ENCODE data around the gene MLH3.

Gene MLH3

DNA sequence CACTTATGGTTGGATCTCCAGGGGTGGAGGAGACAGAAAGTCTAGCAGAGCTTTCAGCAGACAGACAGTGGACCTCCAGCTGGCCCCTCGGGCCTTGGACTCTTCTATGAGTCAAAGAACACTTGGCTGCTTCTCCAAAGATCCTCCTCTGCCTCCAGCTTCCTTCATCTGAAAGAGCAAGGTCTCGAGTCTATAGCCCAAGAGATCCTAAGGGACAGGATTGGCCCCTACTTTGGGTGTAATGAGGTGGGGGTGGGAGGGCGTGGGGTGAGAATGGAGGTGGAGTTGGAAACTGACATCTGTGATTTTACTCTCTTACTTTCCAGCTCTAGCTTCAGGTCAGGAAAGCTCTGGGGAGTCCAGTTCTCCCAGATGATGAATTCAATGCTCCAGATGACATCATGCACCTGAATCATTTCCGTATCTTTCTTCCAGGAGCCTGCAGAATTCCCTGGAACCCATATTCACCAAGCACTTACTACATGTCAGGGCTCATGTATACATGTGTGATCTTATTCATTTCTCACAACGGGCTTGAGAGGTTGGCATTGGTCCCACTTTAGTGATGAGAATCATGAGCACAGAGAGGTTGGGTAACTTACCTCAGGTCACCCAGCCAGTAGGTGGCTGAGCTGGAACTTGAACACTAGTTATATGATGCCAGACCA, 85.6 kb downstream of the MLH3 start:
- no peaks in the 10 kb centered on the region for H3K9me3 ChIP-seq (ENCODE audit: insufficient read depth, low read length, severe bottlenecking)
- no peak for ATAC-seq (ENCODE audit: insufficient read depth, low read depth)
- no peak overlapping the region for H3K9ac ChIP-seq (ENCODE audit: low read depth, low read length)
- no peak overlapping the region for H3K27ac ChIP-seq (ENCODE audit: low read length)
- TF ChIP-seq EZH2 (IDR thresholded peaks at IDR 0.05; ENCODE audit: borderline replicate concordance, low read depth, low read length, severe bottlenecking), result no peak
- no peak for TF ChIP-seq CTCF (IDR thresholded peaks at IDR 0.05; ENCODE audit: borderline replicate concordance, extremely low read depth, low read length, poor library complexity, severe bottlenecking)
- H3K4me3 ChIP-seq (ENCODE audit: low read depth in 1 of 2, low read length in 2 of 2), result no peak overlapping the region
- H4K20me1 ChIP-seq (ENCODE audit: insufficient read depth, low read length), result no peaks in the 10 kb centered on the region
- no peak for DNase-seq
- H3K79me2 ChIP-seq (ENCODE audit: insufficient read depth, low read length), result no peaks in the 10 kb centered on the region
- no peak overlapping the region for H3K4me2 ChIP-seq (ENCODE audit: insufficient read depth, low read length)
- H2AFZ ChIP-seq (ENCODE audit: low read depth, low read length), result no peak overlapping the region
- H3K4me1 ChIP-seq (ENCODE audit: insufficient read depth, low read length), result no peaks in the 10 kb centered on the region
- peaks cover 21% of the 10 kb centered on the region for H3K27me3 ChIP-seq (ENCODE audit: insufficient read depth, low read length, poor library complexity)
- no peaks in the 10 kb centered on the region for H3K36me3 ChIP-seq (ENCODE audit: insufficient read depth, low read length)

DNA sequence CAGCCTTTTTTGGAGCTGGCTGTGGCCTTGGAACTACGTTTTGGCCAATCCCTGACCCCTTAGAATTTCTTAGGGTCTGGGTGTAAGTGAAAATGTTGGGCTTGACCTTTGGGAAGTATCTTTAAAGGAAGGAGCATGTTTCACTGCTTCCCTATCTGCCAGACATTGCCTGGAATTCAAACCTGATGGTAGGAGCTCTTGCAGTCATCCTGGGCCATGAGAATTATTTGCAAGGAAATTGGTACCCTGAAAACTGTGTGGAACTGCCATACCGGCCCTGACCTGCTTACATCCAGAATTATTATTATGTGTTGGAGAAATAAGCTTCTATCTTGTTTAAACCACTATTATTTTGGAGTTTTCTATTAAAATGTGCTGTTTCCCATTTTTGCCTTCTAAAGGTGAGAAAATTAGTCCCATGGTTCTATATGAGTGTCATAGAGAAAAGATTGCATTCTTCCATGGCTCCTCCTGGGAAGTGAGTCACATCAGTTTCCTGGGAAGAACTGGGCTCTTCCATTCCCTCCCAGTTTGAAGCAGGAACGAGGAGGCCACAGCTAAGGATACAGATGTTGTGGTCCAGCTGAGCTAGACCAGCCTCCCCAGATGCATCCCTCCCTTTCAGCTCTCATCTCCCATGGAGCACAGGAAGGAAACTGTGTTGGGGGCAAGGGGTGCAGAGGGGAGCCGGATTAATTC, 86.3 kb downstream of the MLH3 start:
- DNase-seq (no peak), ATAC-seq (ENCODE audit: insufficient read depth, low read depth) (no peak)
- Histone ChIP-seq H3K4me3 (ENCODE audit: low read depth in 1 of 2, low read length in 2 of 2) (no peak overlapping the region), H3K4me2 (ENCODE audit: insufficient read depth, low read length) (no peak overlapping the region), H3K79me2 (ENCODE audit: insufficient read depth, low read length) (no peaks in the 10 kb centered on the region), H3K36me3 (ENCODE audit: insufficient read depth, low read length) (no peaks in the 10 kb centered on the region), H3K9ac (ENCODE audit: low read depth, low read length) (no peak overlapping the region), H4K20me1 (ENCODE audit: insufficient read depth, low read length) (no peaks in the 10 kb centered on the region), H2AFZ (ENCODE audit: low read depth, low read length) (no peak overlapping the region), H3K27ac (ENCODE audit: low read length) (no peak overlapping the region), H3K27me3 (ENCODE audit: insufficient read depth, low read length, poor library complexity) (peaks cover 21% of the 10 kb centered on the region), H3K9me3 (ENCODE audit: insufficient read depth, low read length, severe bottlenecking) (no peaks in the 10 kb centered on the region), H3K4me1 (ENCODE audit: insufficient read depth, low read length) (no peaks in the 10 kb centered on the region)
- TF ChIP-seq CTCF (IDR thresholded peaks at IDR 0.05; ENCODE audit: borderline replicate concordance, extremely low read depth, low read length, poor library complexity, severe bottlenecking), result no peak
- TF ChIP-seq EZH2 (IDR thresholded peaks at IDR 0.05; ENCODE audit: borderline replicate concordance, low read depth, low read length, severe bottlenecking), result no peak
